ENCODE data around the gene VAV1. TPM values are rescaled to one million over a fixed set of nuclear protein-coding genes. Genes with fewer than 3 reads are reported as not detected.

The VAV1 gene
- total and polyA plus RNA-seq, 9 of the 15 experiments (the other 6 are each of a cell fraction or from before 2014, with no cell fraction given) = 0.46 to 20.1 (median 11.1) TPM

GRCh38 chr19:6725513-6726231 lies 46.8 kb upstream of the VAV1 start:
- TF ChIP-seq FOXO4 (CRISPR knock-in tag; IDR thresholded peaks at IDR 0.05) (no peak), HBP1 (CRISPR knock-in tag; IDR thresholded peaks at IDR 0.05) (no peak)
- TF ChIP-seq, protein P1, sequence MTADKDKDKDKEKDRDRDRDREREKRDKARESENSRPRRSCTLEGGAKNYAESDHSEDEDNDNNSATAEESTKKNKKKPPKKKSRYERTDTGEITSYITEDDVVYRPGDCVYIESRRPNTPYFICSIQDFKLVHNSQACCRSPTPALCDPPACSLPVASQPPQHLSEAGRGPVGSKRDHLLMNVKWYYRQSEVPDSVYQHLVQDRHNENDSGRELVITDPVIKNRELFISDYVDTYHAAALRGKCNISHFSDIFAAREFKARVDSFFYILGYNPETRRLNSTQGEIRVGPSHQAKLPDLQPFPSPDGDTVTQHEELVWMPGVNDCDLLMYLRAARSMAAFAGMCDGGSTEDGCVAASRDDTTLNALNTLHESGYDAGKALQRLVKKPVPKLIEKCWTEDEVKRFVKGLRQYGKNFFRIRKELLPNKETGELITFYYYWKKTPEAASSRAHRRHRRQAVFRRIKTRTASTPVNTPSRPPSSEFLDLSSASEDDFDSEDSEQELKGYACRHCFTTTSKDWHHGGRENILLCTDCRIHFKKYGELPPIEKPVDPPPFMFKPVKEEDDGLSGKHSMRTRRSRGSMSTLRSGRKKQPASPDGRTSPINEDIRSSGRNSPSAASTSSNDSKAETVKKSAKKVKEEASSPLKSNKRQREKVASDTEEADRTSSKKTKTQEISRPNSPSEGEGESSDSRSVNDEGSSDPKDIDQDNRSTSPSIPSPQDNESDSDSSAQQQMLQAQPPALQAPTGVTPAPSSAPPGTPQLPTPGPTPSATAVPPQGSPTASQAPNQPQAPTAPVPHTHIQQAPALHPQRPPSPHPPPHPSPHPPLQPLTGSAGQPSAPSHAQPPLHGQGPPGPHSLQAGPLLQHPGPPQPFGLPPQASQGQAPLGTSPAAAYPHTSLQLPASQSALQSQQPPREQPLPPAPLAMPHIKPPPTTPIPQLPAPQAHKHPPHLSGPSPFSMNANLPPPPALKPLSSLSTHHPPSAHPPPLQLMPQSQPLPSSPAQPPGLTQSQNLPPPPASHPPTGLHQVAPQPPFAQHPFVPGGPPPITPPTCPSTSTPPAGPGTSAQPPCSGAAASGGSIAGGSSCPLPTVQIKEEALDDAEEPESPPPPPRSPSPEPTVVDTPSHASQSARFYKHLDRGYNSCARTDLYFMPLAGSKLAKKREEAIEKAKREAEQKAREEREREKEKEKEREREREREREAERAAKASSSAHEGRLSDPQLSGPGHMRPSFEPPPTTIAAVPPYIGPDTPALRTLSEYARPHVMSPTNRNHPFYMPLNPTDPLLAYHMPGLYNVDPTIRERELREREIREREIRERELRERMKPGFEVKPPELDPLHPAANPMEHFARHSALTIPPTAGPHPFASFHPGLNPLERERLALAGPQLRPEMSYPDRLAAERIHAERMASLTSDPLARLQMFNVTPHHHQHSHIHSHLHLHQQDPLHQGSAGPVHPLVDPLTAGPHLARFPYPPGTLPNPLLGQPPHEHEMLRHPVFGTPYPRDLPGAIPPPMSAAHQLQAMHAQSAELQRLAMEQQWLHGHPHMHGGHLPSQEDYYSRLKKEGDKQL (CRISPR knock-in tag; IDR thresholded peaks at IDR 0.05; ENCODE audit: borderline replicate concordance) = no peak
- Histone ChIP-seq H3K4me2 (ENCODE audit: insufficient read depth, low read length) (no peak overlapping the region), H3K4me3 (no peak overlapping the region), H2AFZ (ENCODE audit: low read depth, low read length) (no peak overlapping the region), H3K27me3 (ENCODE audit: control insufficient read depth in 2 of 2, insufficient read depth in 2 of 2, low read length in 2 of 2) (no peaks in the 10 kb centered on the region), H3K9ac (ENCODE audit: insufficient read depth in 1 of 2, low read depth in 2 of 2, low read length in 2 of 2) (no peak overlapping the region), H3K9me1 (ENCODE audit: control insufficient read depth, insufficient read depth, low read length) (no peaks in the 10 kb centered on the region), H3K79me2 (ENCODE audit: control insufficient read depth, insufficient read depth, low read length) (no peaks in the 10 kb centered on the region), H3K27ac (ENCODE audit: extremely low read depth, low read depth, low read length) (no peak overlapping the region), H3K4me1 (replicated peaks in 1 of 2; ENCODE audit: control insufficient read depth in 2 of 2, insufficient read depth in 2 of 2, low read length in 2 of 2) (peaks cover 18 to 27% of the 10 kb centered on the region in 2 experiments), H4K20me1 (replicated peaks; ENCODE audit: control insufficient read depth, insufficient read depth, low read length) (no peaks in the 10 kb centered on the region), H3K9me3 (replicated peaks; ENCODE audit: control insufficient read depth, insufficient read depth, low read depth, low read length) (no peaks in the 10 kb centered on the region), H3K36me3 (ENCODE audit: control insufficient read depth, insufficient read depth, low read length) (no peaks in the 10 kb centered on the region)
- BruUV-seq (replicated peaks) = no TSS peak
- FAIRE-seq = no peak
- intact Hi-C loops (cut with micrococcal nuclease) (no loop called here), in situ Hi-C loops (cut with MboI) (no loop called here)
- 71% methylated on average over 15 of the region's 16 CpGs for WGBS (ENCODE audit: insufficient coverage, low coverage, missing lambda C conversion rate)
- POLR2A ChIA-PET = interaction anchor here (0.6 kb wide), 1 partner anchor 484 kb away, joined by 4 read pairs; no protein-coding TSS in a partner anchor
- no peak for ATAC-seq
- CTCF ChIA-PET (ENCODE audit: low intra/inter-chr PET ratio) = no interaction called here
- DNase-seq (ENCODE audit: extremely low read depth in 1 of 4, low spot score in 3 of 4) = no peak

Data from K562 (cell line).